Endothelial cell of umbilical vein (primary cell): Measurements from ENCODE around the gene CADPS. TPM values are rescaled to one million over a fixed set of nuclear protein-coding genes. Genes with fewer than 3 reads are reported as not detected.

Experiments
- BruUV-seq: library from RNA; stranded (reverse); fragments of 400-500 nt; replicated peaks from 2 replicates; lab custom pipeline; 2021; lab: Mats Ljungman, UMichigan
- CTCF ChIA-PET: fragments of 300-600, 350-600 bp; sonication (Branson Sonifier 250); formaldehyde crosslinking; loops from one replicate; lab custom pipeline; 2021; ENCODE audit warnings: antibody characterized with exemption, inconsistent platforms; lab: Charles Lee
- POLR2A ChIA-PET: fragments of 300-600, 350-600 bp; sonication (Branson Sonifier 250); formaldehyde crosslinking; loops from one replicate; lab custom pipeline; 2021; ENCODE audit warnings: antibody characterized with exemption, inconsistent platforms; lab: Charles Lee
- DNase-seq: peaks from one replicate; pipeline ENCODE4 v3.0.0-alpha.2; 2011; ENCODE audit warnings: low read depth, low spot score
- FAIRE-seq: peaks from 2 replicates; lab custom pipeline; 2011; peaks lifted over from hg19 to GRCh38; lab: Jason Lieb, UNC
- H2AFZ ChIP-seq: 2 replicates; pipeline ENCODE4 v1.6.0; 2012; ENCODE audit warnings: low read depth, low read length, control low read depth, inconsistent platforms
- H3K27ac ChIP-seq: 2 replicates; pipeline ENCODE4 v1.5.1; 2011; ENCODE audit warnings: low read depth, mild to moderate bottlenecking, control low read depth, low read length, moderate library complexity; ENCODE audit not compliant: insufficient read depth
- H3K27me3 ChIP-seq, 2 experiments: 2 replicates each; pipeline versions ENCODE4 v1.6.0 to v1.6.1; 2011; ENCODE audit warnings: low read length in 2 of 2, mixed read lengths in 1 of 2; ENCODE audit not compliant: control insufficient read depth in 2 of 2, insufficient read depth in 2 of 2
- H3K36me3 ChIP-seq, 2 experiments: 2 replicates in 1 of 2; 3 replicates in 1 of 2; pipeline ENCODE4 v1.5.1; 2011; ENCODE audit warnings: low read length in 2 of 2, mild to moderate bottlenecking in 1 of 2, moderate library complexity in 1 of 2; ENCODE audit not compliant: control insufficient read depth in 2 of 2, insufficient read depth in 2 of 2; ENCODE audit errors: extremely low read depth in 1 of 2
- H3K4me1 ChIP-seq: 3 replicates; pipeline ENCODE4 v1.5.1; 2011; ENCODE audit warnings: mild to moderate bottlenecking, low read length; ENCODE audit not compliant: control insufficient read depth, insufficient read depth; ENCODE audit errors: extremely low read depth
- H3K4me2 ChIP-seq: 2 replicates; pipeline ENCODE4 v1.6.1; 2011; ENCODE audit warnings: low read length, control low read depth, mixed read lengths; ENCODE audit not compliant: insufficient read depth
- H3K4me3 ChIP-seq, 3 experiments: fragments of 200-600 bp in 1 of 3; sonication (generic), shearing (Covaris generic) in 1 of 3; replicated peaks in 1 of 3; 2 replicates each; pipeline ENCODE4 v1.5.1; 2011 to 2016; ENCODE audit warnings: control low read depth in 3 of 3, low read length in 3 of 3, mild to moderate bottlenecking in 2 of 3, inconsistent platforms in 1 of 3, low read depth in 1 of 3, moderate library complexity in 1 of 3; ENCODE audit not compliant: insufficient read depth in 1 of 3
- H3K79me2 ChIP-seq: 2 replicates; pipeline ENCODE4 v1.6.0; 2012; ENCODE audit warnings: low read length, inconsistent platforms; ENCODE audit not compliant: control insufficient read depth, insufficient read depth
- H3K9ac ChIP-seq: replicated peaks from 2 replicates; pipeline ENCODE3; 2011; ENCODE audit warnings: low read length, control low read depth; ENCODE audit not compliant: insufficient read depth; ENCODE audit errors: extremely low read depth
- H3K9me1 ChIP-seq: replicated peaks from 3 replicates; pipeline ENCODE4 v1.6.0; 2011; ENCODE audit warnings: mild to moderate bottlenecking, low read length; ENCODE audit not compliant: control insufficient read depth, insufficient read depth; ENCODE audit errors: extremely low read depth
- H3K9me3 ChIP-seq: replicated peaks from 2 replicates; pipeline ENCODE4 v1.5.1; 2012; ENCODE audit warnings: low read length, inconsistent platforms; ENCODE audit not compliant: control insufficient read depth, insufficient read depth
- H4K20me1 ChIP-seq: replicated peaks from 2 replicates; pipeline ENCODE3; 2011; ENCODE audit warnings: mild to moderate bottlenecking, low read length; ENCODE audit not compliant: control insufficient read depth, insufficient read depth; ENCODE audit errors: extremely low read depth
- CTCF ChIP-seq, 2 donors: IDR thresholded peaks; 1 replicate in 1 of 2; 2 replicates in 1 of 2; pipeline ENCODE4 v1.5.1; 2011; ENCODE audit warnings: low read length in 2 of 2, mild to moderate bottlenecking in 2 of 2, moderate library complexity in 2 of 2, control low read depth in 1 of 2, inconsistent platforms in 1 of 2, low read depth in 1 of 2; ENCODE audit not compliant: insufficient read depth in 1 of 2; ENCODE audit errors: extremely low read depth in 1 of 2
- EZH2 ChIP-seq: IDR thresholded peaks from 2 replicates; pipeline ENCODE4 v1.6.1; 2012; ENCODE audit warnings: borderline replicate concordance, low read depth, mild to moderate bottlenecking, moderate library complexity, low read length, inconsistent platforms; ENCODE audit not compliant: severe bottlenecking
- GATA2 ChIP-seq: IDR thresholded peaks from 2 replicates; pipeline ENCODE4 v1.7.0; 2011; ENCODE audit warnings: low read depth, mild to moderate bottlenecking, moderate library complexity, mixed read lengths, low read length; ENCODE audit not compliant: insufficient read length, insufficient read depth
- JUN ChIP-seq: IDR thresholded peaks from 2 replicates; pipeline ENCODE4 v1.6.1; 2011; ENCODE audit warnings: borderline replicate concordance, low read depth; ENCODE audit not compliant: insufficient read length, insufficient read depth
- MAX ChIP-seq: IDR thresholded peaks from 2 replicates; pipeline ENCODE4 v1.6.1; 2011; ENCODE audit not compliant: insufficient read depth, insufficient read length
- POLR2A ChIP-seq: IDR thresholded peaks from 2 replicates; pipeline ENCODE4 v1.6.1; 2012; ENCODE audit warnings: low read depth, mild to moderate bottlenecking, control low read depth, low read length
- POLR2AphosphoS5 ChIP-seq: IDR thresholded peaks from 2 replicates; pipeline ENCODE4 v1.6.1; 2012; ENCODE audit warnings: low read depth, mild to moderate bottlenecking, control low read depth, low read length, moderate library complexity; ENCODE audit not compliant: insufficient read depth
- dilution Hi-C: fragments of 300-500 bp; cut with MboI; formaldehyde crosslinking; loops from one replicate; pipeline ENCODE4 v1.15.0; 2019; ENCODE audit warnings: low sequenced_read_pairs; ENCODE audit not compliant: extremely low pct_ligation_motif_present
- intact Hi-C: fragments of 100-400 bp; cut with micrococcal nuclease; formaldehyde crosslinking; loops from one replicate; pipeline ENCODE4 v1.10.0; 2022
- polyA plus RNA-seq, 4 experiments: library from polyadenylated mRNA; depleted of rRNA in 3 of 4; stranded (reverse) in 3 of 4; unstranded in 1 of 4; fragments of >200 nt; gene quantifications; 2 replicates each; pipeline versions ENCODE4 v1.2.1 to v1.2.3, GENCODE V29; 2011 to 2012; ENCODE audit warnings: missing spikeins in 1 of 4
- total RNA-seq: library from RNA; stranded (reverse); gene quantifications from 2 replicates; pipeline ENCODE4 v1.2.3, GENCODE V29; 2021

Gene CADPS
- total and polyA plus RNA-seq, 2 donors (not counting 3 experiments of a cell fraction or from before 2014, with no cell fraction given): not detected

DNA sequence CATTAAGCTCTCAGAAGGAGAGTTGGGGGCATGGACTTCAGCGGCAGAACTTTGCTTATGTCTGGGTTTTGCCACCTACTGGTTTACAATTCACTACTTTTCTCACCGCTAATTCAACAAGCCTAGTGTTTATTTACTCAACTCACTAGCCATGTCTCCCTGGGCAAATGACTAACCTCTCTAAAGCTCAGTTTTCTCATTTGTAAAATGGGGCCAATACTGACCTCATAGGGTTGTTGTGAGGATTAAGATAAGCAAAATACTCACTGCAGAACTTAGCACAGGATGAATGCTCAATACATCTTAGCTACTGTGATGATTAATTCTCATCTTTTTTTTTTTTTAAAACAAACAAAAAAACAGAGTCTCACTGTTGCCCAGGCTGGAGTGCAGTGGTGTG is 106.3 kb downstream of the CADPS start:
- FAIRE-seq (no peak), DNase-seq (no peak)
- Histone ChIP-seq H3K9me1 (no peaks in the 10 kb centered on the region), H3K27me3 (no peaks in the 10 kb centered on the region), H4K20me1 (no peaks in the 10 kb centered on the region), H3K79me2 (no peaks in the 10 kb centered on the region), H3K9ac (no peak overlapping the region), H3K27ac (no peak overlapping the region), H3K9me3 (no peaks in the 10 kb centered on the region), H2AFZ (no peak overlapping the region), H3K36me3 (no peaks in the 10 kb centered on the region), H3K4me1 (no peaks in the 10 kb centered on the region), H3K4me2 (no peak overlapping the region), H3K4me3 (no peak overlapping the region)
- intact Hi-C loops (no loop called here), dilution Hi-C loops (no loop called here)
- ChIA-PET CTCF (no interaction called here), POLR2A (no interaction called here)
- no TSS peak for BruUV-seq
- TF ChIP-seq EZH2: no peak
- no peak for TF ChIP-seq JUN
- TF ChIP-seq POLR2AphosphoS5: no peak
- no peak for TF ChIP-seq MAX
- TF ChIP-seq GATA2: no peak
- TF ChIP-seq CTCF (IDR thresholded peaks at IDR 0.05; ENCODE audit: extremely low read depth in 1 of 2, insufficient read depth in 1 of 2, low read depth in 1 of 2, low read length in 2 of 2): no peak
- TF ChIP-seq POLR2A: no peak
